T-helper 9 cell (primary cell): Measurements from ENCODE around the gene CYP19A1.

ENCODE experiments used
- DNase-seq: peaks from one replicate; pipeline ENCODE4 v3.0.0-alpha.2; 2020

The CYP19A1 gene

DNA sequence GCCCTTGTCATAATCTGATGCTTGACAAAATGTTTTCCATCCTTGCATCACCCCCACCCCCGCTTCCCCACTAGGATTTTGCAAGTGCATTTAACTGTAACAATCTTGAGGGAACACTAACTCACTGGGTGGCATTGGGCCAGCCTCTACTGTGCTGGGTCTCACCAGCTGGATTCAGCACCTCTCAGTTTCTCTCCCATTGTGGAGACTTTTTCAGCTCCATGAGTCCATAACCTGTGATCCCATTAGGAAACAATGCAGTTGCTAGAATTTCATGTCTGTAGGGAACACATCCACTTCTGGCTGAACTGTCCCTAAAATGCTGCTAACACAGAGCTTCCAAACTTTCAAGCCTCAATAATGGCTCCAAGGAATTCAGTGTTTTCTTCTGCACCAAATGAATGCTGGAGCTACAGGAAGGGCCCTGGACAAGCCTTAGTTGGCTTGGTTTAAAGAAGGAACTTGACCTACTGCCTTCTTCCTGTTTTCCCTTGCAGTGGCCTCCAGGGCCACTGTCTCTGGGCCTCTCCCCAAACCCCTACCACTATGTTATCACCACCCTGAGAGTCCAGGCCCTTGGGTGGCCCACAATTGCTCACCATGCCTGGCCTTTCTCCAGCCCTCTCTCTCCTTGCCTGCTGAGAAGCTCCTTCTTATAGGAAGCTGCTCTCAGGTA lies 15.6 kb downstream of the CYP19A1 start:
- DNase-seq: no peak

GRCh38 chr15:51321316-51321715 lies 17.1 kb downstream of the CYP19A1 start:
- DNase-seq: no peak

- DNase-seq: no peak
Observed at GRCh38 chr15:51320843-51321242, 17.6 kb downstream of the CYP19A1 start.

DNA sequence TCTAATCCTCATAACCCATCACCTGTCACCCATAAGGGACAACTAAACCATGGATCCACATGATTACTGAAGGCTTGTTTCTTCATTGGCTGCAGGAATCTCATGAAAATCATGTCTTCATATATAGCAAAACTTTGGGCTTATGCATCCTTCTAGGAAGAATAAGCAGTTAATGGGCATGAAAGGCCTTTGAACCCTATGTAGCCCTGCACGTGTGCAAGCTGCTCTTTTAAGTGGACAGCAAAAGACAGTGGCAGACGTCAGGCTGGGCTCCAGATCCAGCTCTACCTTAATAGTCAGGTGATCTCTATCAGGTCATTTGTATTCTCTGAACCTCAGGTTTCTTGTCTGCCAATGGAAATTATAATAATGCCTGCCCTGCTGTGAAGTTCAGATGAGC lies 18.9 kb downstream of the CYP19A1 start:
- no peak for DNase-seq

DNA sequence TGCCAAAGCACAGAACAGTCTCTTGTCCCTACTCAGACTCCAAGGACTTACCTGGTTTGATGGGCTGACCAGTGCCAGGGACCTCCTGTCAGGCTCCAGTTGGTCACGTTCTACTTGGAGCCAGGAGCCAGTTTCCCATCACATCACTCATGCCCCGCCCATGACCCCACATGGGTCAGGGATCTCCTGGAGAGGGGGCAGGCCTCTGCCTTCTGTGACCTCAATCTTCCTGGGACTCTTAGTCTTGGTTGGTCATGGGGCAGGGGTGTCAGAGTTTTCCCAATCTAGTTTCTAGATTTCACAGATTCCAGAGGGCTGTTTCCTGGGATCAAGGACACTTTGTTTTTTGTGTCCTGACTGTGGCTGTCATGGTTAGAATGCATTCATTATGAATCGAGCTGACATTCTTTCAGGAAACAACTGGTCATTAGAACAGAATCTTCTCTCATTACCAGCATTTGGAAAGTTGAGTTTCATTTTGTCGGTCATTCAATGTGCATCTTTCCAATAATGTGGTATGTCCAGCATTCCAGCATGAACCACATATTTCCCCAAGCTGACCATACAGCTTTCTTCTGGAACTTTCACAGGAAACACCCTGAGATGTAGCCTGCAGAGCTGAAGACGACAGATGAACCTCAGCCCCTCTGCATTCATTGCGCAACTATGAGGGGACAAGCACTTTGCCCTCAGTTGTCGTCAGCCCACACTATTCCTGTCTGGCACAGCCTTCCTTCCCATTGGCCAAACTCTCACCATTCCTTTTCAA lies 19.8 kb downstream of the CYP19A1 start:
- no peak for DNase-seq

DNA sequence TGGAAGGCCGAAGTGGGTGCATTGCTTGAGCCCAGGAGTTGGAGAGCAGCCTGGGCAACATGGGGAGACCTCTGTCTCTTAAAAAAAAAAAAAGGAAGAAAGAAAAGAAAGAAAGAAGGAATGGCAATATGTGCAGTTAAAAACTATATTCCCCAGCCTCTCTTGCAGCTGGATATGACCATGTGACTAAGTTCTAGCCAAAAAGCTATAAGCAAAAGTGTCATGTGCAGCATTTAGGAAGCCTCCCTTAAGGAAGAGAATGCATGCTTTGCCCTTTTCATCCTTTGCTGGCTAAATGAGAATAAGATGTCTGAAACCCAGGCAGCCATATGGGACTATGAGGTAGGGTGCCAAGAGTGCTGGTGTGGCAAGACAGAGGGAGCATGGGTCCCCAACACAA lies 21.8 kb downstream of the CYP19A1 start:
- no peak for DNase-seq

GRCh38 chr15:51315726-51316125 lies 22.7 kb downstream of the CYP19A1 start:
- no peak for DNase-seq

- DNase-seq: no peak
Observed at GRCh38 chr15:51314391-51315337, 23.7 kb downstream of the CYP19A1 start.

- no peak for DNase-seq
Observed at GRCh38 chr15:51313644-51314280, 24.6 kb downstream of the CYP19A1 start.

DNA sequence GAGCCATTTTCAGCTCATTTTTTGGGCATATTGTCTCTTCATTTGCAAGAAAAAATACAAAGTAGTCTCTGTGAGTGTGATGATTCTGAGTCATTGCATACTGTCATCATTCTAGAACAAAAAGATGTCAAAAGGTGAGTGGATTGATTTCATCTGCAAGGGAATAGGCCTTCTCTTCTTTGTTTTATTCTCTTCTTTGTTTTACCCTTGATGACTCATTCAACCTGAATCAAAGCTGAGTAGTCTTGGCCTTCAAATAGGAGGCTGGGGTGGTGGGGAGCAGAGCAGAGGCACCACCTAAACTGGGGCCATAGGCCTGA lies 25.4 kb downstream of the CYP19A1 start:
- DNase-seq: no peak

DNA sequence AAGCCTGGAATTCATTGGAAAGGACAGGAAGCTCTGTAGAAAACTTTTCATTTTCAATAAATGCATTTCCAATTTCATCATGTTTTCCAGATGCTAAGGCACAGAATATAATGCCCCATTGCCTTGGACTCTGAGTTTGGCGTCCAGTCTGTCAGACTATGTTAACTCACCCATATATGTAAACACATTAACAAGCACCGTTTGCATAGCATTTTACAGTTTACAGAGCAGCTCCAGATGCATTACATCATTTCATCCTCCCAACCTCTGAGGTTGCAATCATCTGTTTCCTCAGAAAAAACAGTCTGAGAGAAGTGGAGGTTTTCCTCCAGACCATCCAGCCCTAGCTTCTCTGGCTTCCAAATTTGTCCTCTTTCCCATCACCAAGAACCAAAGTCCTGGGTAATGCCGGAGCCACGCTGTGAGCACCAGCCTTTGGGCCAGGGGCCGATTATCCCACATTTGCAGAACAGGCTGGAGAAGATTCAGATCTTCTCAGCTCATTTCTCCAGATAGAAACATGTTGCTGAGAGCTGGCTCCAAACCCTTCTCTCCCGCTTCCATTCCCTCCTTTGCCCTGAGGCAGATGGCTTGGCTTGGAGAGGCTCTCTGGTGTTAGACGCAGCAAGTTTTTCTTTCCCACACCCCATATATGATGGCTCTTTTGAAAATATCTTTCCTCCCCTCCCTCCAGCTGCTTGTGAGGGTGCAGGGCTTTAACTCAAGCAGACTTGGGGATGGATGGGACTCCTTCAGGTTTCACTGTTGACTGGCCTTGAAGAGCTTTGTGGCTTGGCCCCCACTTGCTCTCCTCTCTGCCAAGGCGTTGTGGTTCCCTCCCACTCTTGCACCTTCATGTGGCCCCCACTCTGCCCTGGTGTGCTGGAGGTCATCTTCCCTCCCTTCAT lies 26.0 kb downstream of the CYP19A1 start:
- DNase-seq: no peak

GRCh38 chr15:51311510-51311909 lies 26.9 kb downstream of the CYP19A1 start:
- no peak for DNase-seq

- DNase-seq: no peak
Observed at GRCh38 chr15:51310064-51310463, 28.3 kb downstream of the CYP19A1 start.

DNA sequence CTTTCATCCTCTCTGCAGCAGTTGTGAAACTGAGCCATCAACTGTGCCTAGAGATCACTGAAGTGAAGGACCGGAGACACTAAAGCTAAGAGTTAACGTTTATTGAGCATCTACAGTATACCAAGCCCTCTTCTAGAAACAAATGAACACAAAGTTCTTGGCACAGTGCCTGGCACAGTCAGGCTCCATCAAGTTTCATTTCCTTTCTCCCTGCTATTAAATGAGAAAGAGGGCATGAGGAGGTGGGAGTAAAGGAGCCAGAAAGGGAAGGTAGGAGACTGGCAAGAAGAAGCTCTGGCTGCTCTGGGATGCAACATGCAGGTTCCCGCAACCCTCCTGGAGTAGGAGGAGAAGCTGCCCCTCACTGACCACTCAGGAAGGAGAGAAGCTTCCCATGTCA lies 30.6 kb downstream of the CYP19A1 start:
- no peak for DNase-seq

DNA sequence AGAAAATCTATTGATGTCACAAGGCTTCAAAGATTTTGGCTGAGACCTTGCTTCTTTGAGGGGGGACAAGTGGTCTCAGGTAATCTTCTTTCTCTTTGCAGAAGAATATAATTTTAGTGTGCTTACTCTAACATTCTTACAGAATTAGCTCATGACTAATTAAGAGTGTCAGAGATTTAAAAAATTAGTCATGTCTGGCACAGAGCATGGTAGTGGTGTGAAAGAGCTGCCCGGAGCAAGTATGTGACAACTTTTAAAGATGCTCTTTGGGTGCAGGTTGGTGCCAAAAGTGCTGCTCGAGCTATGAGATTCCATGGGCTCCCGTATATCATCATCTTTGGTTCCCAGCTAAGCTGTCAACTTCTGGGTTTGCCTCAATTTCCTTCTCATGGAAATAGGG lies 31.1 kb downstream of the CYP19A1 start:
- DNase-seq: no peak

- no peak for DNase-seq
Observed at GRCh38 chr15:51303462-51303980, 34.9 kb downstream of the CYP19A1 start.

- no peak for DNase-seq
Observed at GRCh38 chr15:51302480-51302879, 35.9 kb downstream of the CYP19A1 start.

GRCh38 chr15:51299187-51300015 lies 39.0 kb downstream of the CYP19A1 start:
- no peak for DNase-seq

- no peak for DNase-seq
Observed at GRCh38 chr15:51298620-51299019, 39.8 kb downstream of the CYP19A1 start.

DNA sequence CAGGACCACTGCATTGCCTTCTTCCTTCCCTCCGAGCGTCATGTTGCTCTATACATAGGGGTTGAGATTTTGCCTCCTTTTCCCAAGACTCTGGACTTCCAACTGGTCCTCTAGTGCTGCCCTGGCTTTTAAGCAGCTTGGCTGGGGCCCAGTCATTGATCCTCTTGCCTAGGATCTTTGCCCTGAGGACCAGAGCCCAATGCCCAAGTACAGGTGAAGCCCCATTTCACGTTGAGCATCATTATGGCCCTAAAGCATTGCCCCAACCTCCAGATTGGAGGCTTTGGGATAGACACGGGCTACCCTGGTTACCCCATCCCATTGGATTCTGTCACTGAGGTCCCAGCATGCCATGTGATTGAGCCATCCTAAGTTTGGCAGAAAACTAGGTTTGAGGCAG lies 47.7 kb downstream of the CYP19A1 start:
- DNase-seq: no peak

GRCh38 chr15:51289290-51289689 lies 49.1 kb downstream of the CYP19A1 start:
- DNase-seq: no peak
